ENCODE results near the gene CES2. TPM values are rescaled to one million over a fixed set of nuclear protein-coding genes. Genes with fewer than 3 reads are reported as not detected.
A peak's percentile ranks its signal among the peaks of the same experiment; 100 is the strongest.

Gene CES2
- polyA plus RNA-seq, 1 of the 3 experiments (the other 2 are of a cell fraction): 33.1 TPM

- WGBS (ENCODE audit: low lambda C conversion rate): 44% methylated on average over 10 of the region's 11 CpGs
- CTCF ChIA-PET: interaction anchor here (0.6 to 8.5 kb wide), 49 partner anchors 9 to 305 kb away, joined by 3 to 174 read pairs (median 5); partner anchors contain the start of genes CDH16, CES3, CIAO2B and FBXL8
- TF ChIP-seq PBX3 (IDR thresholded peaks at IDR 0.05) (no peak), CHD2 (IDR thresholded peaks at IDR 0.05; ENCODE audit: low read length, partially characterized antibody) (peak; percentile 48), RAD21 (IDR thresholded peaks at IDR 0.05; ENCODE audit: low read length) (peak; percentile 98), FOSL2 (IDR thresholded peaks at IDR 0.05; ENCODE audit: borderline replicate concordance, low read depth) (no peak), GATA2 (CRISPR knock-in tag; IDR thresholded peaks at IDR 0.05) (no peak), CTCF (IDR thresholded peaks at IDR 0.05) (peak; percentile 89), TCF12 (IDR thresholded peaks at IDR 0.05) (no peak), SMC3 (IDR thresholded peaks at IDR 0.05; ENCODE audit: low read depth, low read length) (peak; percentile 88), NRF1 (IDR thresholded peaks at IDR 0.05; ENCODE audit: low read depth, low read length) (no peak), RXRA (IDR thresholded peaks at IDR 0.05; ENCODE audit: borderline replicate concordance, low read depth) (no peak), USF2 (IDR thresholded peaks at IDR 0.05; ENCODE audit: borderline replicate concordance, low read depth, low read length) (no peak), TEAD4 (IDR thresholded peaks at IDR 0.05; ENCODE audit: borderline replicate concordance, insufficient read depth) (no peak), MAX (IDR thresholded peaks at IDR 0.05; ENCODE audit: low read depth) (no peak), EZH2phosphoT487 (IDR thresholded peaks at IDR 0.05; ENCODE audit: borderline replicate concordance, low read depth) (no peak), REST (IDR thresholded peaks at IDR 0.05; ENCODE audit: low read depth, low read length) (no peak), FOXM1 (IDR thresholded peaks at IDR 0.05; ENCODE audit: low read depth) (no peak), MEF2A (IDR thresholded peaks at IDR 0.05; ENCODE audit: borderline replicate concordance, low read depth) (no peak)
- no peak overlapping the region for H3K9ac ChIP-seq
- no peaks in the 10 kb centered on the region for H3K79me2 ChIP-seq (ENCODE audit: insufficient read depth)
- H3F3A ChIP-seq (replicated peaks; ENCODE audit: insufficient read depth): peaks cover 6% of the 10 kb centered on the region
- POLR2A ChIA-PET: interaction anchor here (0.6 to 1.2 kb wide), 3 partner anchors 11 to 34 kb away, joined by 3 to 6 read pairs (median 4); partner anchors contain the start of gene PDP2
- no peak overlapping the region for H3K4me2 ChIP-seq
- no peaks in the 10 kb centered on the region for H4K20me1 ChIP-seq (ENCODE audit: insufficient read depth)
- H3K9me2 ChIP-seq: no peaks in the 10 kb centered on the region
- peaks cover 9 to 11% of the 10 kb centered on the region in 2 experiments; a peak in 3 of 4 replicates for H3K4me1 ChIP-seq (ENCODE audit: control insufficient read depth in 1 of 2, insufficient read depth in 2 of 2, low read depth in 1 of 2, low read length in 1 of 2)
- no peak overlapping the region; a peak in 1 of 4 replicates for H3K4me3 ChIP-seq (ENCODE audit: low read depth in 2 of 2, low read length in 1 of 2)
- H3K9me3 ChIP-seq: no peaks in the 10 kb centered on the region
- no peaks in the 10 kb centered on the region for H3K27me3 ChIP-seq (ENCODE audit: insufficient read depth)
- H2AFZ ChIP-seq (ENCODE audit: low read depth): no peak overlapping the region
- H3K36me3 ChIP-seq (replicated peaks in 1 of 2; ENCODE audit: control insufficient read depth in 1 of 2, insufficient read depth in 2 of 2, low read length in 1 of 2): no peaks in the 10 kb centered on the region
- DNase-seq: peak; percentile 76
- no peak overlapping the region for H3K27ac ChIP-seq (ENCODE audit: low read depth in 2 of 2, low read length in 1 of 2)
Measured at GRCh38 chr16:66894948-66895688, 40.2 kb upstream of the CES2 start.

Measured in SK-N-SH (cell line).